Stomach (tissue), 4 donors: ENCODE measurements around the gene ST6GALNAC3.

Source experiments
- CTCF ChIP-seq, 7 experiments: fragments of 450-650 bp in 4 of 7; fragments of 200-600 bp in 3 of 7; sonication (generic) in 3 of 7; IDR thresholded peaks; one replicate each; pipeline ENCODE4 v1.5.1; 2016 to 2019; ENCODE audit warnings: antibody characterized with exemption in 7 of 7, control low read depth in 2 of 7, mild to moderate bottlenecking in 1 of 7
- EP300 ChIP-seq: sonication (generic); formaldehyde crosslinking; IDR thresholded peaks from one replicate; pipeline ENCODE4 v1.6.1; 2017; ENCODE audit warnings: antibody characterized with exemption

DNA sequence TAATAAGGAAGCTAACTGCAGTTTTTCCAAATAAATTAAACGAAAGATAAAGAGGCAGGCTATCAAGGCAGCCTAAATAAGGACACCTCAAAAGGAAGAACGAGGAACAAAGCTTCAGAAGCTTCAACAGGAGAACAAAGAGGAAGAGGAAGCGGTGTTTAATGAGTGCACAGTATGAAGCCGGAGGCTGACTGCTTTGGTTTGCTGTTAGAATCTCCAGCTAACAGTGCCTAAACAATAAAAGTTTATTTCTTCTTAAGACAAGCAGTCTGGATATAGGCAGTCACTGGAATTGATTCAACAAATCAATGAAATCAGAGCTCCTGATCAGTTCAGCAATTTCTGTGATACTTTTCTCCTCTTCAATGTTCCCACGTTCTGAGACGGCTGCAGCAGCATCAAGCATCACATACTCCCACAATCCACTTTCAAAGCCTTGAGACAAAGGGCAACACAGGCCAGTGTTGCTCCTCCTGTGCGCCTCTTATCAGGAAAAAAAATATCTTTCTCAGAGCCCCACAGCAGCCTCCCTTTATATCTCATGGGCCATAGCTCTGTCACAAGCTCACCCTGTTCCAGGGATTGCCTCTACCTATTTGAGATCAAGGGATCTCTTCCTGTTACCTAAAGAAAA, 427.2 kb downstream of the ST6GALNAC3 start:
- TF ChIP-seq EP300 (no peak), CTCF (IDR thresholded peaks at IDR 0.05) (no peak)
